Neural cell (in vitro differentiated cells): ENCODE results near the gene KRTAP22-1. TPM values are rescaled to one million over a fixed set of nuclear protein-coding genes. Genes with fewer than 3 reads are reported as not detected.

Experiments used
- H2AFZ ChIP-seq: fragments of 200-600, 300-800 bp; sonication (generic), shearing (Covaris generic); 2 replicates; pipeline ENCODE4 v1.6.0; 2014; ENCODE audit warnings: low read depth, mild to moderate bottlenecking, antibody characterized with exemption, low read length, moderate library complexity
- H3F3A ChIP-seq: fragments of 200-600 bp; shearing (Covaris generic); 2 replicates; pipeline ENCODE4 v1.6.1; 2016; ENCODE audit warnings: mild to moderate bottlenecking, moderate library complexity, mixed read lengths, antibody characterized with exemption, low read length; ENCODE audit not compliant: insufficient read depth, poor library complexity, severe bottlenecking
- H3K27ac ChIP-seq: fragments of 200-600, 300-800 bp; sonication (generic), shearing (Covaris generic); 2 replicates; pipeline ENCODE4 v1.5.1; 2014; ENCODE audit warnings: mild to moderate bottlenecking, low read length, moderate library complexity
- H3K27me3 ChIP-seq: fragments of 300-800, 200-600 bp; sonication (generic), shearing (Covaris generic); 2 replicates; pipeline ENCODE4 v1.6.0; 2014; ENCODE audit warnings: mild to moderate bottlenecking, low read depth, low read length, moderate library complexity; ENCODE audit not compliant: insufficient read depth
- H3K36me3 ChIP-seq: fragments of 300-800, 200-600 bp; sonication (generic), shearing (Covaris generic); 2 replicates; pipeline ENCODE4 v1.5.1; 2014; ENCODE audit warnings: mild to moderate bottlenecking, antibody characterized with exemption, low read length, moderate library complexity; ENCODE audit not compliant: insufficient read depth
- H3K4me2 ChIP-seq: fragments of 300-800, 200-600 bp; sonication (generic), shearing (Covaris generic); 2 replicates; pipeline ENCODE4 v1.6.0; 2014; ENCODE audit warnings: mild to moderate bottlenecking, low read length
- H3K4me3 ChIP-seq: fragments of 300-800, 200-600 bp; sonication (generic), shearing (Covaris generic); 2 replicates; pipeline ENCODE4 v1.5.1; 2014; ENCODE audit warnings: mild to moderate bottlenecking, low read length, moderate library complexity
- H3K79me2 ChIP-seq: fragments of 200-600 bp; shearing (Covaris generic); replicated peaks from 2 replicates; pipeline ENCODE4 v1.6.0; 2014; ENCODE audit warnings: mild to moderate bottlenecking, low read length, moderate library complexity; ENCODE audit not compliant: insufficient read depth
- H3K9ac ChIP-seq: fragments of 300-800, 200-600 bp; sonication (generic), shearing (Covaris generic); 2 replicates; pipeline ENCODE4 v1.6.1; 2016; ENCODE audit warnings: mild to moderate bottlenecking, low read length, mixed read lengths
- H3K9me2 ChIP-seq: fragments of 200-600 bp; shearing (Covaris generic); 2 replicates; pipeline ENCODE4 v1.6.1; 2016; ENCODE audit warnings: mild to moderate bottlenecking, low read length, mixed read lengths; ENCODE audit not compliant: insufficient read depth
- H3K9me3 ChIP-seq: fragments of 200-600, 300-800 bp; sonication (generic), shearing (Covaris generic); 2 replicates; pipeline ENCODE4 v1.6.1; 2016; ENCODE audit warnings: mild to moderate bottlenecking, mixed run types, low read length, moderate library complexity, mixed read lengths
- H4K20me1 ChIP-seq: fragments of 200-600 bp; shearing (Covaris generic); 2 replicates; pipeline ENCODE4 v1.6.1; 2016; ENCODE audit warnings: mild to moderate bottlenecking, mixed run types; ENCODE audit not compliant: insufficient read depth
- EP300 ChIP-seq: fragments of 450-650 bp; conservative IDR thresholded peaks from 2 replicates; pipeline ENCODE4 v1.6.1; 2014; ENCODE audit warnings: antibody characterized with exemption, mild to moderate bottlenecking, moderate library complexity; ENCODE audit not compliant: poor library complexity, severe bottlenecking
- EZH2 ChIP-seq: fragments of 200-600, 300-800 bp; shearing (Covaris generic), sonication (generic); IDR thresholded peaks from 2 replicates; pipeline ENCODE4 v1.6.1; 2014; ENCODE audit warnings: antibody characterized with exemption, low read length, borderline replicate concordance, mild to moderate bottlenecking; ENCODE audit not compliant: insufficient read depth, poor library complexity, severe bottlenecking
- MXI1 ChIP-seq: fragments of 450-650 bp; conservative IDR thresholded peaks from 2 replicates; pipeline ENCODE4 v1.6.1; 2014; ENCODE audit warnings: antibody characterized with exemption, mild to moderate bottlenecking; ENCODE audit not compliant: poor library complexity, severe bottlenecking
- POLR2AphosphoS5 ChIP-seq: IDR thresholded peaks from 2 replicates; pipeline ENCODE4 v1.6.1; 2012
- RAD21 ChIP-seq: fragments of 450-650 bp; conservative IDR thresholded peaks from 2 replicates; pipeline ENCODE4 v1.6.1; 2014; ENCODE audit warnings: antibody characterized with exemption, mild to moderate bottlenecking, moderate library complexity
- SMC3 ChIP-seq: fragments of 450-650 bp; conservative IDR thresholded peaks from 2 replicates; pipeline ENCODE4 v1.6.1; 2014; ENCODE audit warnings: antibody characterized with exemption, mild to moderate bottlenecking, moderate library complexity; ENCODE audit not compliant: poor library complexity
- TAF1 ChIP-seq: IDR thresholded peaks from 2 replicates; pipeline ENCODE4 v1.6.1; 2012; ENCODE audit warnings: low read depth
- polyA plus RNA-seq: library from polyadenylated mRNA; depleted of rRNA; stranded (reverse); fragments of >200 nt; gene quantifications from 2 replicates; pipeline ENCODE4 v1.2.3, GENCODE V29; 2014
- TF ChIP-seq, protein P1 (sequence below): IDR thresholded peaks from 2 replicates; pipeline ENCODE4 v1.6.1; 2012; ENCODE audit warnings: borderline replicate concordance
- TF ChIP-seq, protein P2 (sequence below): fragments of 450-650 bp; IDR thresholded peaks from 2 replicates; pipeline ENCODE4 v1.5.1; 2014; ENCODE audit warnings: antibody characterized with exemption, mild to moderate bottlenecking, moderate library complexity; ENCODE audit not compliant: poor library complexity, severe bottlenecking

KRTAP22-1 gene
- polyA plus RNA-seq, 1 donor from 2014 or later: not detected

DNA sequence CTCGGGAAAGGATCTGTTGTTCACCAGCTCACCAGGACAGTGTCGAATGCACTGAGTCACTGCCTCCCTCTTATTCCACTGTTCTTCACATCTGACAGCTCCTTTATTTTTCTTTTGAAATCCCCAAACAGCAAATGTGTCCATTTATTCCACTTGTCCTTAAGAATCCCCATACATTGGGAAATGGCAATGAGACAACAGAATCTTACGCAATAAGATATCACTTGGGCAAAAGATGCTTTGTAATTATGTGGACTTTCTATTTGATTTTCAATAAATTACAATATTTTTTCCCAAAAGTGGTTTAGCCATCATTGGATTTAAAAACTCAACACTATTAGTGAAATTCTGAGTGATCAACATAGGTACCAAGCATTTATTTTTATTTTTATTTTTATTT lies 37.8 kb downstream of the KRTAP22-1 start:
- H4K20me1 ChIP-seq: no peaks in the 10 kb centered on the region
- no peaks in the 10 kb centered on the region for H3K9me2 ChIP-seq
- no peak overlapping the region for H3K27ac ChIP-seq
- H3K27me3 ChIP-seq: no peaks in the 10 kb centered on the region
- no peaks in the 10 kb centered on the region for H3K36me3 ChIP-seq
- H3K4me3 ChIP-seq: no peak overlapping the region
- TF ChIP-seq, protein P1, sequence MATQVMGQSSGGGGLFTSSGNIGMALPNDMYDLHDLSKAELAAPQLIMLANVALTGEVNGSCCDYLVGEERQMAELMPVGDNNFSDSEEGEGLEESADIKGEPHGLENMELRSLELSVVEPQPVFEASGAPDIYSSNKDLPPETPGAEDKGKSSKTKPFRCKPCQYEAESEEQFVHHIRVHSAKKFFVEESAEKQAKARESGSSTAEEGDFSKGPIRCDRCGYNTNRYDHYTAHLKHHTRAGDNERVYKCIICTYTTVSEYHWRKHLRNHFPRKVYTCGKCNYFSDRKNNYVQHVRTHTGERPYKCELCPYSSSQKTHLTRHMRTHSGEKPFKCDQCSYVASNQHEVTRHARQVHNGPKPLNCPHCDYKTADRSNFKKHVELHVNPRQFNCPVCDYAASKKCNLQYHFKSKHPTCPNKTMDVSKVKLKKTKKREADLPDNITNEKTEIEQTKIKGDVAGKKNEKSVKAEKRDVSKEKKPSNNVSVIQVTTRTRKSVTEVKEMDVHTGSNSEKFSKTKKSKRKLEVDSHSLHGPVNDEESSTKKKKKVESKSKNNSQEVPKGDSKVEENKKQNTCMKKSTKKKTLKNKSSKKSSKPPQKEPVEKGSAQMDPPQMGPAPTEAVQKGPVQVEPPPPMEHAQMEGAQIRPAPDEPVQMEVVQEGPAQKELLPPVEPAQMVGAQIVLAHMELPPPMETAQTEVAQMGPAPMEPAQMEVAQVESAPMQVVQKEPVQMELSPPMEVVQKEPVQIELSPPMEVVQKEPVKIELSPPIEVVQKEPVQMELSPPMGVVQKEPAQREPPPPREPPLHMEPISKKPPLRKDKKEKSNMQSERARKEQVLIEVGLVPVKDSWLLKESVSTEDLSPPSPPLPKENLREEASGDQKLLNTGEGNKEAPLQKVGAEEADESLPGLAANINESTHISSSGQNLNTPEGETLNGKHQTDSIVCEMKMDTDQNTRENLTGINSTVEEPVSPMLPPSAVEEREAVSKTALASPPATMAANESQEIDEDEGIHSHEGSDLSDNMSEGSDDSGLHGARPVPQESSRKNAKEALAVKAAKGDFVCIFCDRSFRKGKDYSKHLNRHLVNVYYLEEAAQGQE: no peak
- TF ChIP-seq, protein P2, sequence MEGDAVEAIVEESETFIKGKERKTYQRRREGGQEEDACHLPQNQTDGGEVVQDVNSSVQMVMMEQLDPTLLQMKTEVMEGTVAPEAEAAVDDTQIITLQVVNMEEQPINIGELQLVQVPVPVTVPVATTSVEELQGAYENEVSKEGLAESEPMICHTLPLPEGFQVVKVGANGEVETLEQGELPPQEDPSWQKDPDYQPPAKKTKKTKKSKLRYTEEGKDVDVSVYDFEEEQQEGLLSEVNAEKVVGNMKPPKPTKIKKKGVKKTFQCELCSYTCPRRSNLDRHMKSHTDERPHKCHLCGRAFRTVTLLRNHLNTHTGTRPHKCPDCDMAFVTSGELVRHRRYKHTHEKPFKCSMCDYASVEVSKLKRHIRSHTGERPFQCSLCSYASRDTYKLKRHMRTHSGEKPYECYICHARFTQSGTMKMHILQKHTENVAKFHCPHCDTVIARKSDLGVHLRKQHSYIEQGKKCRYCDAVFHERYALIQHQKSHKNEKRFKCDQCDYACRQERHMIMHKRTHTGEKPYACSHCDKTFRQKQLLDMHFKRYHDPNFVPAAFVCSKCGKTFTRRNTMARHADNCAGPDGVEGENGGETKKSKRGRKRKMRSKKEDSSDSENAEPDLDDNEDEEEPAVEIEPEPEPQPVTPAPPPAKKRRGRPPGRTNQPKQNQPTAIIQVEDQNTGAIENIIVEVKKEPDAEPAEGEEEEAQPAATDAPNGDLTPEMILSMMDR: no peak
- TF ChIP-seq SMC3 (no peak), EP300 (no peak), RAD21 (no peak), EZH2 (no peak), TAF1 (no peak), MXI1 (no peak), POLR2AphosphoS5 (no peak)
- H3K9me3 ChIP-seq: no peaks in the 10 kb centered on the region
- no peak overlapping the region for H2AFZ ChIP-seq
- no peak overlapping the region for H3K9ac ChIP-seq
- no peak overlapping the region for H3K4me2 ChIP-seq
- no peaks in the 10 kb centered on the region for H3K79me2 ChIP-seq
- H3F3A ChIP-seq: no peaks in the 10 kb centered on the region

DNA sequence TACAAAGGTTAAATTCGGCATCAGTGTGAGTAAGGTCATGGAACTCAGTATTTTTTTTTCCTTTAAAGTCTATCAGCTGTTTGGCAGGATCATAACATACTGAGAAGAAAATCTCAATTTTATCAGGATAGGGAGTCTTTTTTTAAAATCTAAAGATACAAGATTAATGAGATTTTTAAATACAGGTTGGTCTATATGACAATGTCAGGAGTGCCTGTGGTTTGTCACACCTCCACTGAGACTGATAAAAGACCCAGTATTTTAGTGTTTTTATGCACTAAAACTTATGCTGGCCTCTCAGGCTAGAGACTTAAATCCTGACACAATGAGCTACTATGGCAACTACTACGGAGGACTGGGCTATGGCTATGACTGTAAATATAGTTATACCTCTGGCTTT lies 41.7 kb downstream of the KRTAP22-1 start, which contains the start of gene KRTAP20-3:
Gene KRTAP20-3, plus strand, starts transcription at position 301 of the 400 bp plus-strand sequence.
- TF ChIP-seq POLR2AphosphoS5 (no peak), SMC3 (no peak), TAF1 (no peak)
- TF ChIP-seq, protein P2: no peak
- H4K20me1 ChIP-seq: no peaks in the 10 kb centered on the region

More for the DNA sequence above, 41.7 kb downstream of the KRTAP22-1 start, which contains the start of gene KRTAP20-3:
- no peak within 1 kb of the TSS for H3K4me2 ChIP-seq
- no peak within 1 kb of the TSS for H2AFZ ChIP-seq
- no peaks in the 10 kb centered on the region for H3K27me3 ChIP-seq
- H3K36me3 ChIP-seq: no peaks in the 10 kb centered on the region
- H3F3A ChIP-seq: no peaks in the 10 kb centered on the region
- no peak within 1 kb of the TSS for H3K4me3 ChIP-seq
- H3K79me2 ChIP-seq: no peaks in the 10 kb centered on the region
- no peaks in the 10 kb centered on the region for H3K9me2 ChIP-seq
- H3K27ac ChIP-seq: no peak within 1 kb of the TSS
- no peaks in the 10 kb centered on the region for H3K9me3 ChIP-seq
- H3K9ac ChIP-seq: no peak within 1 kb of the TSS
